ENCODE data around the gene C17orf75. TPM values are rescaled to one million over a fixed set of nuclear protein-coding genes. Genes with fewer than 3 reads are reported as not detected.
A peak's percentile ranks its signal among the peaks of the same experiment; 100 is the strongest.

C17orf75 gene
- total RNA-seq, 2 experiments from 2014 or later = 66.1 to 70.9 TPM

DNA sequence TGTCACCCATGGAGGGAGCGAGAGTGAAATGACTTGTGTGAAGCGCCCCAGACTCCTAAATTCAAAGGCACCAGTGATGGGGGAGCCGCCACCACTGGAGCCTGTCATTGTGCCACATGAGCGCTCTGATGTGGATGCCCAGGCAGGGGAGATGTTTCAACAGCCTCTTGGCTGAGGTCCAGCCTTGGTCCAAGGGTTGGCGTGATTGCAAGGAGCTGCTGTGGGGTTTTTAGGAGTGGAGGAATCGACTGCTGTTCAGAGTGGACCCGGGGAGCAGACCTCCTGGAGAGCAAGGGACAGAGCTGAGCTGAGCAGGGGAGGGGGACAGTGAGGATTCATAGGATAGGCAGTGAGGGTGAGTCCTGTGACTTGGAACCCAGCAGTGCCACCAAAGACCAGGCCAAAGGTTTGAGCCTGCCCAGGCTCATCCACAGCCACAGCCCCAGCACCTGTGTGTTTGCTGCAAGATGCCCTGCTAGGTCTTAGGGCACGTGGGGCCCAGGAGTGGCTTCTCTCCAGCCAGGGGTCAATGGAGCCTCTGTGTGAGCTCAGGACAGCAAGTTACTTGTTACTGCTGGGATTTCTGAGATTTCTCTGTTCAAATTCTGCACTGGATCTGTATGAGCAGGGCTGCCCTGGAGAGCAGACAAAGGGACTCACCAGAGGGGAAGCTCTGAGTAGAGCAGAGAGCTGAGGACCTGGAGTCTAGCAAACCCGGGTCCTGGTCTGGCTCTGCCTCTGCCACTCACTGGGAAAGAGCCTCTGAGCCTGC lies 56.0 kb downstream of the C17orf75 start:
- TF ChIP-seq EZH2phosphoT487 (IDR thresholded peaks at IDR 0.05; ENCODE audit: borderline replicate concordance, low read depth, low read length) = no peak
- TF ChIP-seq, protein P1, sequence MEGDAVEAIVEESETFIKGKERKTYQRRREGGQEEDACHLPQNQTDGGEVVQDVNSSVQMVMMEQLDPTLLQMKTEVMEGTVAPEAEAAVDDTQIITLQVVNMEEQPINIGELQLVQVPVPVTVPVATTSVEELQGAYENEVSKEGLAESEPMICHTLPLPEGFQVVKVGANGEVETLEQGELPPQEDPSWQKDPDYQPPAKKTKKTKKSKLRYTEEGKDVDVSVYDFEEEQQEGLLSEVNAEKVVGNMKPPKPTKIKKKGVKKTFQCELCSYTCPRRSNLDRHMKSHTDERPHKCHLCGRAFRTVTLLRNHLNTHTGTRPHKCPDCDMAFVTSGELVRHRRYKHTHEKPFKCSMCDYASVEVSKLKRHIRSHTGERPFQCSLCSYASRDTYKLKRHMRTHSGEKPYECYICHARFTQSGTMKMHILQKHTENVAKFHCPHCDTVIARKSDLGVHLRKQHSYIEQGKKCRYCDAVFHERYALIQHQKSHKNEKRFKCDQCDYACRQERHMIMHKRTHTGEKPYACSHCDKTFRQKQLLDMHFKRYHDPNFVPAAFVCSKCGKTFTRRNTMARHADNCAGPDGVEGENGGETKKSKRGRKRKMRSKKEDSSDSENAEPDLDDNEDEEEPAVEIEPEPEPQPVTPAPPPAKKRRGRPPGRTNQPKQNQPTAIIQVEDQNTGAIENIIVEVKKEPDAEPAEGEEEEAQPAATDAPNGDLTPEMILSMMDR (conservative IDR thresholded peaks at IDR 0.05; ENCODE audit: low read length) = no peak
- no TSS peak for BruUV-seq (replicated peaks)

DNA sequence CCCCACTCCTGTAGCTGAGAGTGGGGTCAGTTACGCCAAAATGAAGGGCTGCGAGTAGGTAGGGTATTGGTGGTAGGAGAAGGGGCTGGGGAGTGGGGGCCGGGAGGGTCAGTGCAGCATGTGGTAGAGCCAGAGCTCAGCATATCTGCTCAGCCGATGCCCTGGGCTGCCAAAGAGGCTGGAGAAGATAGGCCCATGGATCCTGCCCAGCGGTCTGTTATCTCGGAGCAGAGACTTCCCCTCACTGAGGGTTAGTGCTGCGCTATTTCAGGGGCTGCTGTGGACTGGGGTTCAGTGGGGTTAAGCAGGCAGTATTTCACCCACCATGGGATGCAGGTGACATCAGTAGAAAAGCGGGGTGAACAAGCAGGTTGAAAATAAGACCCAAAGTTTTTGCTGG lies 56.7 kb downstream of the C17orf75 start:
- Histone ChIP-seq H3K27ac (ENCODE audit: low read depth, low read length, poor library complexity, severe bottlenecking) (no peak overlapping the region), H3K4me1 (ENCODE audit: insufficient read depth, low read length, poor library complexity, severe bottlenecking) (peaks cover 6% of the 10 kb centered on the region), H3K4me2 (ENCODE audit: low read length) (no peak overlapping the region), H3K9me3 (ENCODE audit: low read length) (no peaks in the 10 kb centered on the region), H3K36me3 (ENCODE audit: insufficient read depth, low read length) (no peaks in the 10 kb centered on the region), H3K9me2 (ENCODE audit: insufficient read depth, low read length) (no peaks in the 10 kb centered on the region), H4K20me1 (ENCODE audit: insufficient read depth, low read length) (no peaks in the 10 kb centered on the region), H3K79me2 (ENCODE audit: insufficient read depth, low read depth, low read length) (no peaks in the 10 kb centered on the region), H3K4me3 (ENCODE audit: low read depth, low read length, poor library complexity, severe bottlenecking) (no peak overlapping the region), H2AFZ (ENCODE audit: low read length) (no peak overlapping the region)
- DNase-seq (ENCODE audit: low spot score) = no peak
- TF ChIP-seq EZH2phosphoT487 (IDR thresholded peaks at IDR 0.05; ENCODE audit: borderline replicate concordance, low read depth, low read length) = no peak
- TF ChIP-seq, protein P1 (conservative IDR thresholded peaks at IDR 0.05; ENCODE audit: low read length) = no peak
- intact Hi-C loops (cut with micrococcal nuclease; ENCODE audit: unreplicated experiment) = no loop called here
- CTCF ChIA-PET (ENCODE audit: unreplicated experiment) = no interaction called here
- no TSS peak for BruUV-seq (replicated peaks)
- POLR2A ChIA-PET = no interaction called here

More for the DNA sequence above, 56.0 kb downstream of the C17orf75 start:
- Histone ChIP-seq H3K79me2 (ENCODE audit: insufficient read depth, low read depth, low read length) (no peaks in the 10 kb centered on the region), H3K4me1 (ENCODE audit: insufficient read depth, low read length, poor library complexity, severe bottlenecking) (peaks cover 6% of the 10 kb centered on the region), H3K9me3 (ENCODE audit: low read length) (no peaks in the 10 kb centered on the region), H4K20me1 (ENCODE audit: insufficient read depth, low read length) (no peaks in the 10 kb centered on the region), H3K27ac (ENCODE audit: low read depth, low read length, poor library complexity, severe bottlenecking) (no peak overlapping the region), H3K4me3 (ENCODE audit: low read depth, low read length, poor library complexity, severe bottlenecking) (no peak overlapping the region), H3K9me2 (ENCODE audit: insufficient read depth, low read length) (no peaks in the 10 kb centered on the region), H2AFZ (ENCODE audit: low read length) (peak overlapping the region; percentile 36; the same call in 1 of the 2 replicates), H3K4me2 (ENCODE audit: low read length) (no peak overlapping the region), H3K36me3 (ENCODE audit: insufficient read depth, low read length) (no peaks in the 10 kb centered on the region)
- POLR2A ChIA-PET = no interaction called here
- CTCF ChIA-PET (ENCODE audit: unreplicated experiment) = interaction anchor here (1.6 kb wide), 1 partner anchor 12 kb away, joined by 4 read pairs; no protein-coding TSS in a partner anchor
- no peak for DNase-seq (ENCODE audit: low spot score)
- intact Hi-C loops (cut with micrococcal nuclease; ENCODE audit: unreplicated experiment) = no loop called here

DNA sequence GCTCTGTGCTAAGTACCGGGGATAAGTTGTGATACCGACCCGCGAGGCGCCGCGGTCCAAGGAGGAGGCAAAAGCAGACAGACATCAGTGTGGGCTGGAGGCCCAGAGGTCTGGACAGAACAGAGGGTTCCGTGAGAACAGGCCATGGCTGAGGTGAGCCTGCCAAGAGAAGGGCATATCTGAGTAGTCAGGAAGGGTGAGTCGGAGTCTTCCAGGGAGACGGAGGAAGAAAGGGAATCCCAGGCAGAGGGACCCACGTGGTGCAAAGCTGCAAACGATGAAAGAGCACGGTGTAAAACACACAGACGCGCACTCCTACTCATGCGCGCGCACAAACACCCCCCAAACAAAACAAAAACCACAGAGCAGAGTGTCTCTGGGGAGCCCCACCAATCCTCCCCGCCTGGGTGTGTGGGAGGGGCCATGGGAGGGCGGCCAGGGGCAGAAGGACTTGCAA lies 58.2 kb downstream of the C17orf75 start:
- CTCF ChIA-PET (ENCODE audit: unreplicated experiment) = no interaction called here
- no peaks in the 10 kb centered on the region for H4K20me1 ChIP-seq (ENCODE audit: insufficient read depth, low read length)
- no peak overlapping the region for H2AFZ ChIP-seq (ENCODE audit: low read length)
- no peak overlapping the region for H3K4me3 ChIP-seq (ENCODE audit: low read depth, low read length, poor library complexity, severe bottlenecking)
- no TSS peak for BruUV-seq (replicated peaks)
- H3K4me2 ChIP-seq (ENCODE audit: low read length) = no peak overlapping the region
- intact Hi-C loops (cut with micrococcal nuclease; ENCODE audit: unreplicated experiment) = no loop called here
- no peaks in the 10 kb centered on the region for H3K36me3 ChIP-seq (ENCODE audit: insufficient read depth, low read length)
- no peaks in the 10 kb centered on the region for H3K9me2 ChIP-seq (ENCODE audit: insufficient read depth, low read length)
- no peak overlapping the region for H3K27ac ChIP-seq (ENCODE audit: low read depth, low read length, poor library complexity, severe bottlenecking)
- peaks cover 6% of the 10 kb centered on the region for H3K4me1 ChIP-seq (ENCODE audit: insufficient read depth, low read length, poor library complexity, severe bottlenecking)
- H3K79me2 ChIP-seq (ENCODE audit: insufficient read depth, low read depth, low read length) = no peaks in the 10 kb centered on the region
- POLR2A ChIA-PET = no interaction called here
- H3K9me3 ChIP-seq (ENCODE audit: low read length) = no peaks in the 10 kb centered on the region
- DNase-seq (ENCODE audit: low spot score) = no peak
- TF ChIP-seq, protein P1 (conservative IDR thresholded peaks at IDR 0.05; ENCODE audit: low read length) = no peak
- TF ChIP-seq EZH2phosphoT487 (IDR thresholded peaks at IDR 0.05; ENCODE audit: borderline replicate concordance, low read depth, low read length) = no peak
